RWPE2 (cell line): Measurements from ENCODE around the gene ARL8A.

ENCODE experiments used
- ATAC-seq: fragments of 200-7000 bp; cut with Tn5 transposase; 3 replicates; pipeline ENCODE4 v1.9.1; 2021; ENCODE audit warnings: low read depth
- DNase-seq: peaks from one replicate; pipeline ENCODE4 v3.0.0-alpha.2; 2020; ENCODE audit warnings: low spot score
- H3K27ac ChIP-seq: fragments of 450-650 bp; 2 replicates; pipeline ENCODE4 v1.5.1; 2017; ENCODE audit warnings: mild to moderate bottlenecking; ENCODE audit not compliant: poor library complexity, severe bottlenecking
- H3K27me3 ChIP-seq: fragments of 250-450 bp; sonication (Bioruptor Pico); 2 replicates; pipeline ENCODE4 v1.5.1; 2021; ENCODE audit warnings: mild to moderate bottlenecking, moderate library complexity; ENCODE audit not compliant: insufficient read depth, poor library complexity, severe bottlenecking
- H3K36me3 ChIP-seq: fragments of 250-450 bp; sonication (Bioruptor Pico); 2 replicates; pipeline ENCODE4 v1.5.1; 2020; ENCODE audit warnings: low read depth, mild to moderate bottlenecking, moderate library complexity
- H3K4me1 ChIP-seq: fragments of 250-450 bp; sonication (Bioruptor Pico); 2 replicates; pipeline ENCODE4 v1.5.1; 2021; ENCODE audit warnings: mild to moderate bottlenecking, moderate library complexity; ENCODE audit not compliant: insufficient read depth, poor library complexity, severe bottlenecking
- H3K4me3 ChIP-seq: fragments of 250-450 bp; sonication (Bioruptor Pico); 2 replicates; pipeline ENCODE4 v1.5.1; 2021; ENCODE audit warnings: mild to moderate bottlenecking, moderate library complexity; ENCODE audit not compliant: severe bottlenecking
- H3K9me3 ChIP-seq: fragments of 250-450 bp; sonication (Bioruptor Pico); 2 replicates; pipeline ENCODE4 v1.5.1; 2021; ENCODE audit warnings: mild to moderate bottlenecking, moderate library complexity; ENCODE audit not compliant: severe bottlenecking
- TF ChIP-seq, protein P1 (sequence below): fragments of 450-650 bp; IDR thresholded peaks from one replicate; pipeline ENCODE4 v1.5.1; 2017; ENCODE audit warnings: mild to moderate bottlenecking, moderate library complexity; ENCODE audit not compliant: poor library complexity, severe bottlenecking

The ARL8A gene

DNA sequence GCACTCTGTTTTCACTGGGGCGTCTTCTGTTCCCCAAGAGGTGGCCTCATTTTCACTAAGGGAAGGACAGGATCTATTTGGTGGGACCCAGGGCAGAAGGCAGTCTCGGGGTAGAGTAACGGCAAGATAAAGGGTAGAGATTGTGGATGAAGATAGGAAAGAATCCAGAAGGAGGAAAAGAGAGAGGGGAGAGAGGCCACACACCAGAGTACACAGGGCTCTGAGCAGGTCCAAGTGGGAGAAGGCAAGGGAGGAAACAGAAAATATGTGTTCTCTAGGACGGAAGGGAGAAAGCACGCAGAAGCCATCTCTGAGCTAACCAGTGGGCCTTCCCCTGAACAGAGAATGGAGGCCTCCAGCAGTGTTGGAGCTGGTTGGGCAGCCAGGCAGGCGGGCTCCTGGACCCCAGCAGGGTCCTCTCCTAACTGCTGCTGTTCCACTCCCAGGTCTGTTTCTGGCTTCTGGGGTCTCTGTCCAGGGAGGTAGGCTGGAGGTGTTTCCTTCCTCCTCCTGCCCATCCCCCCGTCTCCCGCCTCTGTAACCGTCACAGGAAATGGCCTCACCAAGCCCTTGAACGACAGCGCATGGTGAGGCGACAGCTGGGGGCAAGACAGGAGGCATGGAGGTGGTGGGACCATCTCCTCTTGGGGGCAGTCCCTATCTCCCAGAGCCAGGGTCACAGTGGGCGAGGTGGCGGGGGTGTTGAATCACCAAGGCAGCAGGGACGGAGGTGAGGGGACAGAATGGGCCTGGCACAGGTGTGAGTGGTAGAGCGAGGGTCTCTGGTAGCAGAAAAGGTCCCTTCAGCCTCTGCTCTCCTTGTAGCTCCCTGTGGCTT lies 15.2 kb upstream of the ARL8A start:
- Histone ChIP-seq H3K36me3 (no peaks in the 10 kb centered on the region), H3K4me1 (no peaks in the 10 kb centered on the region), H3K27me3 (no peaks in the 10 kb centered on the region), H3K4me3 (no peak overlapping the region), H3K27ac (no peak overlapping the region), H3K9me3 (no peaks in the 10 kb centered on the region)
- no peak for ATAC-seq
- DNase-seq = no peak
- TF ChIP-seq, protein P1, sequence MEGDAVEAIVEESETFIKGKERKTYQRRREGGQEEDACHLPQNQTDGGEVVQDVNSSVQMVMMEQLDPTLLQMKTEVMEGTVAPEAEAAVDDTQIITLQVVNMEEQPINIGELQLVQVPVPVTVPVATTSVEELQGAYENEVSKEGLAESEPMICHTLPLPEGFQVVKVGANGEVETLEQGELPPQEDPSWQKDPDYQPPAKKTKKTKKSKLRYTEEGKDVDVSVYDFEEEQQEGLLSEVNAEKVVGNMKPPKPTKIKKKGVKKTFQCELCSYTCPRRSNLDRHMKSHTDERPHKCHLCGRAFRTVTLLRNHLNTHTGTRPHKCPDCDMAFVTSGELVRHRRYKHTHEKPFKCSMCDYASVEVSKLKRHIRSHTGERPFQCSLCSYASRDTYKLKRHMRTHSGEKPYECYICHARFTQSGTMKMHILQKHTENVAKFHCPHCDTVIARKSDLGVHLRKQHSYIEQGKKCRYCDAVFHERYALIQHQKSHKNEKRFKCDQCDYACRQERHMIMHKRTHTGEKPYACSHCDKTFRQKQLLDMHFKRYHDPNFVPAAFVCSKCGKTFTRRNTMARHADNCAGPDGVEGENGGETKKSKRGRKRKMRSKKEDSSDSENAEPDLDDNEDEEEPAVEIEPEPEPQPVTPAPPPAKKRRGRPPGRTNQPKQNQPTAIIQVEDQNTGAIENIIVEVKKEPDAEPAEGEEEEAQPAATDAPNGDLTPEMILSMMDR = no peak

DNA sequence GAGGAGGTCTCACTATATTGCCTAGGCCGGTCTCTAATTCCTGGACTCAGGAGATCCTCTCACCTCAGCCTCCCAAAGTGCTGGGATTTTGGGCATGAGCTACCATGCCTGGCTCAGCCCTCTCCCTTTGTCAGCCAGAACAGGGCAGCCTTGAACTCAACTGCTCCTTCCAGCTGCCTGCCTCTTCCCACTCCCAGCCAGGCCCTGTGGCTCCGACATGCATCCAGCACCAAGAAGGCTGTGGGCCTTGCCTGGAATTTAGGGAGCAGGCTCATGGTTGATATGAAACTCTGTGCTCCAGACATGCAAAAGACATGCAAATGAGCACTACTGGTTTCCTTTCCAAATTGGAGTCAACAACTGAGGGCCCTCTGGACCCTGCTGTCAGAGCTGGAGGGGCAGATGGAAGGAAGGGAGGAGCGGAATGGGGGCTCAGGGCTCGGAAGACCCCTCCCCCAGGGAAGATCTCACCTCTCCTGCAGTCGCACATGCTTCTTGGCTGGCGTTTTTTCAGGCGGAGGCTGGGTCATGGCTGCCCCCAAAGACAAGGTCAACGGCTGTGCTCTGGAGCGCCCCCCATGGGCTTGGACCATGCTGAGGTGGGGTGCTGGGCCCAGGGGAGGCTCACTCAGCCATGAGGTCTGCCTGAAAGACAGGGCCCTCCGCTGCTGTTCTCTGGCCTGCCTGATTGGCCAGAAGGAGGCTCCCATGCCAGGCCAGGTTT lies 14.4 kb upstream of the ARL8A start:
- Histone ChIP-seq H3K4me3 (no peak overlapping the region), H3K9me3 (no peaks in the 10 kb centered on the region), H3K4me1 (no peaks in the 10 kb centered on the region), H3K27me3 (no peaks in the 10 kb centered on the region), H3K27ac (no peak overlapping the region), H3K36me3 (no peaks in the 10 kb centered on the region)
- TF ChIP-seq, protein P1 = no peak
- ATAC-seq (no peak), DNase-seq (no peak)

DNA sequence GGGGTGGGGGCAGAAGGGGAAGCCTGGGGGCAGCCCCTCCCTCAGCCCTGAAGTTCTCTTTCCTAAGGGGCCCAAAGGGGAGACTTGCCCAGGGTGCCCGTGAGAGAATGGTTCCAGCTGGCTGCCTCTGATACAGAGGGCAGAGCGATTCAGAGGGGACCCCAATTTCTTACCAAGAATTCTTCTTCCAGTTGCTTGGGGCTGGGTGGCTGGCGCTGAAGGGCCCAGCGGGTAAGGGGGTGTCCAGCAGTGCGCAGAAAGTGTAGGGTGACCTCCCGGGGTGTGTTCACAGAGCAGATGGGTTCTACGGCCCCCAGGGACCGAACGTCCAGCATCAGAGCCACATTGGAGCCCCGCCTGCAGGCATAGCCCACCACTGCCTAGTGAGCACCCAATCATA lies 13.4 kb upstream of the ARL8A start:
- no peaks in the 10 kb centered on the region for H3K36me3 ChIP-seq
- H3K9me3 ChIP-seq = no peaks in the 10 kb centered on the region
- no peak overlapping the region for H3K4me3 ChIP-seq
- H3K27ac ChIP-seq = no peak overlapping the region
- H3K4me1 ChIP-seq = no peaks in the 10 kb centered on the region
- TF ChIP-seq, protein P1 = no peak
- H3K27me3 ChIP-seq = no peaks in the 10 kb centered on the region
- ATAC-seq = no peak
- DNase-seq = no peak

DNA sequence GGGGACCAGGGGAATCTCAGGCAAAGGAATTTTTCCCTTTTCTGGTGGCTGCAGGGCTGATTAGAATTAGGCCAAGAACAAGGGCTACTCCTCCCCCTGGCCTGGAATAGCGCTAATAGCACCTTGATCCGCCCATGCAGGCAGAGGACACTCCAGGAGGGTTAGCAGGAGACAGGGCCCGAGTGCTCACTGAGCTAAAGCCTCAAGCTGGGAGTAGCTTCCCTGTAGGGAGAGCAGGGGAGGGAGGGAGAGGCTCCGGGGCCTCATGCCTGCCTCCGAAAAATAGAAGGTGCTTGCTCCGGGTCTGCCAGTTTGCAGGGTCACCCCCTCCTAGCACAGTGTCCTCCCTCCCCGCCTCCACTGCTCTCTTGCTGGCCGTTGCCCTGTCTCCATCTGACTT lies 12.1 kb upstream of the ARL8A start:
- no peak overlapping the region for H3K4me3 ChIP-seq
- ATAC-seq = no peak
- TF ChIP-seq, protein P1 = no peak
- H3K4me1 ChIP-seq = no peaks in the 10 kb centered on the region
- H3K36me3 ChIP-seq = no peaks in the 10 kb centered on the region
- no peaks in the 10 kb centered on the region for H3K27me3 ChIP-seq
- H3K27ac ChIP-seq = no peak overlapping the region
- no peaks in the 10 kb centered on the region for H3K9me3 ChIP-seq
- DNase-seq = no peak
